ENCODE measurements around the gene CAMKMT. TPM values are rescaled to one million over a fixed set of nuclear protein-coding genes. Genes with fewer than 3 reads are reported as not detected.

The CAMKMT gene
- total and polyA plus RNA-seq, 9 of the 15 experiments (the other 6 are each of a cell fraction or from before 2014, with no cell fraction given) = 1.6 to 15.3 (median 7.4) TPM

DNA sequence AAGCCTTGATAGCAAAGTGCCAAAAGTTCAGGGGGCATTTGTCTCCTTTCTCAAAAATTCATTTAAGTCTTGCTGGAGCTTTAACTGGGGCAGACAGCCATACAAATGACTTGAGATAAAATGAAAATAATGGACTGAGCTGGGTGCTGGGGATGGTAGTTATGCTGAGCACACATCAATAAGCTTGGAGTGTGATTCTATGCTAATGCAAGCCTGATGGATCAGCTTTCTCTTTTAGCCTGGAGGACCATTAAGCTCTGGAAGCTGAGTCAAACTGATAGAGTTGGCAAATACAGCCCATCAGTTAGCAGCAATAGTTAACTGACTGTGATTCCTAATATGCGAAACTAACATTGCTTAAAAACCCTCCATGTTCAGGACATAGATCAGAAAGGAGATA is 98.0 kb downstream of the CAMKMT start:
- Histone ChIP-seq H3K9me3 (replicated peaks; ENCODE audit: control insufficient read depth, insufficient read depth, low read depth, low read length) (peaks cover 2% of the 10 kb centered on the region; the same call in 1 of the 2 replicates), H3K79me2 (ENCODE audit: control insufficient read depth, insufficient read depth, low read length) (no peaks in the 10 kb centered on the region), H3K27ac (ENCODE audit: extremely low read depth, low read depth, low read length) (no peak overlapping the region), H3K27me3 (ENCODE audit: control insufficient read depth in 2 of 2, insufficient read depth in 2 of 2, low read length in 2 of 2) (no peaks in the 10 kb centered on the region), H3K4me1 (replicated peaks in 1 of 2; ENCODE audit: control insufficient read depth in 2 of 2, insufficient read depth in 2 of 2, low read length in 2 of 2) (no peaks in the 10 kb centered on the region), H3K36me3 (ENCODE audit: control insufficient read depth, insufficient read depth, low read length) (no peaks in the 10 kb centered on the region), H3K9me1 (ENCODE audit: control insufficient read depth, insufficient read depth, low read length) (no peaks in the 10 kb centered on the region), H3K4me2 (ENCODE audit: insufficient read depth, low read length) (no peak overlapping the region), H3K9ac (ENCODE audit: insufficient read depth in 1 of 2, low read depth in 2 of 2, low read length in 2 of 2) (no peak overlapping the region), H4K20me1 (replicated peaks; ENCODE audit: control insufficient read depth, insufficient read depth, low read length) (no peaks in the 10 kb centered on the region), H2AFZ (ENCODE audit: low read depth, low read length) (no peak overlapping the region), H3K4me3 (no peak overlapping the region)
- CTCF ChIA-PET (ENCODE audit: low intra/inter-chr PET ratio) = no interaction called here
- intact Hi-C loops (cut with micrococcal nuclease) (no loop called here), in situ Hi-C loops (cut with MboI) (no loop called here)
- 27% methylated on average over 1 of the region's 1 CpG for WGBS (ENCODE audit: insufficient coverage, low coverage, missing lambda C conversion rate)
- BruUV-seq (replicated peaks) = no TSS peak
- no peak for DNase-seq (ENCODE audit: extremely low read depth in 1 of 4, low spot score in 3 of 4)
- no peak for ATAC-seq
- FAIRE-seq = no peak
- POLR2A ChIA-PET = no interaction called here
- TF ChIP-seq MECOM (CRISPR knock-in tag; IDR thresholded peaks at IDR 0.05) (no peak), ZNF586 (CRISPR knock-in tag; conservative IDR thresholded peaks at IDR 0.05) (no peak), RBM25 (IDR thresholded peaks at IDR 0.05; ENCODE audit: low read depth, low read length, severe bottlenecking) (no peak), FOXM1 (IDR thresholded peaks at IDR 0.05; ENCODE audit: low read depth) (no peak), FOXM1 (CRISPR knock-in tag; IDR thresholded peaks at IDR 0.05; ENCODE audit: low read depth) (no peak)
- TF ChIP-seq, protein P1, sequence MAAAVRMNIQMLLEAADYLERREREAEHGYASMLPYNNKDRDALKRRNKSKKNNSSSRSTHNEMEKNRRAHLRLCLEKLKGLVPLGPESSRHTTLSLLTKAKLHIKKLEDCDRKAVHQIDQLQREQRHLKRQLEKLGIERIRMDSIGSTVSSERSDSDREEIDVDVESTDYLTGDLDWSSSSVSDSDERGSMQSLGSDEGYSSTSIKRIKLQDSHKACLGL (CRISPR knock-in tag; IDR thresholded peaks at IDR 0.05; ENCODE audit: borderline replicate concordance, poor library complexity, severe bottlenecking) = no peak
